ENCODE results near the gene ECI1. TPM values are rescaled to one million over a fixed set of nuclear protein-coding genes. Genes with fewer than 3 reads are reported as not detected.
"Not testable (repeated sequence)": the region's sequence is repeated elsewhere in the genome, so short reads cannot be mapped to it uniquely, and the experiment has no call there.

Gene ECI1
- total RNA-seq, 1 experiment from 2014 or later: 165 TPM

GRCh38 chr16:2206420-2206779 is 45.0 kb downstream of the ECI1 start:
- DNase-seq (ENCODE audit: low read depth): no peak

GRCh38 chr16:2205967-2206313 is 45.4 kb downstream of the ECI1 start:
- in situ Hi-C loops (cut with HindIII; ENCODE audit: low pct_unique_long_range_greater_than_20kb, low sequenced_read_pairs): no loop called here
- no peak for DNase-seq (ENCODE audit: low read depth)

More at GRCh38 chr16:2206420-2206779, 45.0 kb downstream of the ECI1 start:
- in situ Hi-C loops (cut with HindIII; ENCODE audit: low pct_unique_long_range_greater_than_20kb, low sequenced_read_pairs): no loop called here

GRCh38 chr16:2205104-2205966 is 46.1 kb downstream of the ECI1 start, which contains the start of gene MLST8:
Gene MLST8, plus strand, starts transcription at chr16:2205454. Its CDS starts 632 bp downstream, at chr16:2206086.
- DNase-seq (ENCODE audit: low read depth): peak; percentile 93
- in situ Hi-C loops (cut with HindIII; ENCODE audit: low pct_unique_long_range_greater_than_20kb, low sequenced_read_pairs): no loop called here

GRCh38 chr16:2204416-2205103 is 46.8 kb downstream of the ECI1 start:
- DNase-seq (ENCODE audit: low read depth): no peak
- in situ Hi-C loops (cut with HindIII; ENCODE audit: low pct_unique_long_range_greater_than_20kb, low sequenced_read_pairs): no loop called here

DNA sequence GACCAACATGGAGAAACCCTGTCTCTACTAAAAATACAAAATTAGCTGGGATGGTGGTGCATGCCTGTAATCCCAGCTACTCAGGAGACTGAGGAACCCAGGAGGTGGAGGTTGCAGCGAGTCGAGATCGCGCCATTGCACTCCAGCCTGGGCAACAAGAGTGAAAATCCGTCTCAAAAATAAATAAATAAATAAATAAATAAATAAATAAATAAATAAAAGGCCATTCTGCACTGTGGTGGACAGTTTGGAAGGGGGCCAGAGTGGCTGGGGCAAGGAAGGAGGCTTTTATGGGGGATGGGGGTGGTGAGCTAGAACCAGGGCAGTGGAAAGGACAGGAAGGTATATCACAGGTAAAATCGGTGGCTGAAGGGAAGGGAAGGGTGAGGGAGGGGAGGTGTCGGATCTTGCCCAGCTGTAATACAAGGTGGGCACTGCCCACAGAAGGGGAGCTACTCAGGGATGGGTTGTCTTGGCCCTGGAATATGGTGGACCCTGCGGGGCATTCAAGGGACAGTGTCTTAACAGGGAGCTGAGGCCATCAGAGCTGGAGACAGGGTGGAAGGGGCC is 48.2 kb downstream of the ECI1 start:
- DNase-seq (ENCODE audit: low read depth); in situ Hi-C loops (cut with HindIII; ENCODE audit: low pct_unique_long_range_greater_than_20kb, low sequenced_read_pairs): not testable (repeated sequence)

GRCh38 chr16:2200313-2200712 is 51.1 kb downstream of the ECI1 start:
- in situ Hi-C loops (cut with HindIII; ENCODE audit: low pct_unique_long_range_greater_than_20kb, low sequenced_read_pairs): no loop called here

DNA sequence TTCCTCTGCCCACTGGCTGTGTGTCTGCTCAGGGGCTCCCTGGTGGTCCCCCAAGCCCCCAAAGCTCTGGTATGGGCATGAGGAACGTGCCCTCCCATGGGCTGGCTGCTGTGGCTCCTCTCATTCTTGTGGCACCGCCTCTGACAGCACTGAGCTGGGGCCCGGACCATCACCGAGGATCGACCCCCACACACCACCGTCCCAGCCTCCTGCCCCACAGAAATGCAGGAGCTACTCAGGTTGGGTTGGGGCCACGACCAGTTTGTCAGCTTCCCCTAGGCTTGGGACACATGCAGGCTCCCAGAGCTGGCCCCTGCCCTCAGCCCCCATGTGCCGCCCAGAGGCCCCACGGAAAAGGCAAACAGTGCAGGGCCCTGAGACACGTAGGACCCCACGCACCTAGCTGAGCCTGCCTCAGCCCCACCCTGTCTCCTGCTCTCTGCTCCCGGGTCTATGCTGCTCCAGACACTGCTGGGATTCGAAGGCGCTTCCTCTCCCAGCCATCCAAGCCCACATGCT is 51.7 kb downstream of the ECI1 start:
- DNase-seq (ENCODE audit: low read depth): no peak
- in situ Hi-C loops (cut with HindIII; ENCODE audit: low pct_unique_long_range_greater_than_20kb, low sequenced_read_pairs): no loop called here

More at GRCh38 chr16:2200313-2200712, 51.1 kb downstream of the ECI1 start:
- no peak for DNase-seq (ENCODE audit: low read depth)

- in situ Hi-C loops (cut with HindIII; ENCODE audit: low pct_unique_long_range_greater_than_20kb, low sequenced_read_pairs): no loop called here
- DNase-seq (ENCODE audit: low read depth): no peak
These were observed 52.3 kb downstream of the ECI1 start for GRCh38 chr16:2199095-2199494.

DNA sequence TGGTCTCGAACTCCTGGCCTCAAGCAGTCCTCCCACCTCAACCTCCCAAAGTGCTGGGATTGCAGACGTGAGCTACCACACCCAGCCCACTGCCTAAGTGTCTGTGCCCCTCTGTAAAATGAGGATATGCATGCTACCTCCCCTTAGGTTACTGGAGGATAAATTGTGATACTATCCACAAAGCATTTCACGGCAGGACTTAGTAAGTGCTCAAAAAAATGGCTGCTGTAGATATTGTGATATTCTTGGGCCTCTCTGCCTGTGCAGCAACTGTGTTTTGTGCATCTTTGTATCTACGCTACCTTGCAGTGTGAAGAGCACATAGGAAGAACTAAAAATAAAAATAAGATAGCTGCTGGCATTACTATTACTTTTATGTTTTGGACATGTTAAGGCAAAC is 53.1 kb downstream of the ECI1 start:
- in situ Hi-C loops (cut with HindIII; ENCODE audit: low pct_unique_long_range_greater_than_20kb, low sequenced_read_pairs): no loop called here

GRCh38 chr16:2197765-2198164 is 53.6 kb downstream of the ECI1 start:
- in situ Hi-C loops (cut with HindIII; ENCODE audit: low pct_unique_long_range_greater_than_20kb, low sequenced_read_pairs): no loop called here

More for the DNA sequence above, 53.1 kb downstream of the ECI1 start:
- DNase-seq (ENCODE audit: low read depth): no peak

GRCh38 chr16:2196981-2197511 is 54.3 kb downstream of the ECI1 start:
- in situ Hi-C loops (cut with HindIII; ENCODE audit: low pct_unique_long_range_greater_than_20kb, low sequenced_read_pairs): no loop called here
- DNase-seq (ENCODE audit: low read depth): no peak

More at GRCh38 chr16:2197765-2198164, 53.6 kb downstream of the ECI1 start:
- no peak for DNase-seq (ENCODE audit: low read depth)

- no peak for DNase-seq (ENCODE audit: low read depth)
- in situ Hi-C loops (cut with HindIII; ENCODE audit: low pct_unique_long_range_greater_than_20kb, low sequenced_read_pairs): no loop called here
These were observed 55.0 kb downstream of the ECI1 start, which contains the start of gene CASKIN1 for GRCh38 chr16:2196162-2196980. Gene CASKIN1, minus strand, starts transcription at chr16:2196605. Its CDS starts 173 bp downstream, at chr16:2196432.

- in situ Hi-C loops (cut with HindIII; ENCODE audit: low pct_unique_long_range_greater_than_20kb, low sequenced_read_pairs): no loop called here
- DNase-seq (ENCODE audit: low read depth): no peak
These were observed 55.8 kb downstream of the ECI1 start for GRCh38 chr16:2195322-2196161.

GRCh38 chr16:2194852-2195321 is 56.5 kb downstream of the ECI1 start:
- DNase-seq (ENCODE audit: low read depth): peak; percentile 48

DNA sequence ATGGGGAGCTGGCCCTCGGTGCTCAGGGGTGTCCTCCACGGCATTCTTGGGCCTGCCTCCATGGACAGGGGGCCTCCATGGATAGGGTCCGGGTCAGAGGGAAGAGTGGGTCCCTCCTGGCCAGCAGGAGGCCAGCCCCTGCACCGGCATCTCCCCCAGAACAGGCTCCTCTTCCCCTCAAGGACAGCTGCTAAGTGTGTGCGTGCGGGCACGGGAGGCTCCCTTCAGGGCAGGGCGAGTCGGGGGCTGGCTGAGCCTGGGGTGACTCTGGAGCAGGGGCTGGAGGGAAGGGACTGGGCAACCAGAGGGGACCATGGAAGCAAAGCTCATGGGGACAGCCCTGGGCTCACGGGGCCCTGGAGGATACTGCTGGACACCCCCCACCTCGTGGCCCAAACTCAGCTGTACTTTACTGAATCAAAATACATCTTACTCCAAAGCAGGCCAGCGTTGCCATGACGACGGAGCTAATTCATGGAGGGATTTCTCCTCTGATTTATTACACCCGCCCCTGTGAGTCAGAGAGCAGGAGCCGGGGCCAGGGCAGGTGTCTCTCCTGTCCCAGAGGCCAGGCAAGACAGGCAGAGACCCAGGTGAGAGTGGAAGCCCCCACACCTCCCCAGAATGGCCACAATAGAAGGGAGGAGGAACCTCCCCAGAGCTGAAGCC is 57.1 kb downstream of the ECI1 start:
- in situ Hi-C loops (cut with HindIII; ENCODE audit: low pct_unique_long_range_greater_than_20kb, low sequenced_read_pairs): no loop called here
- peak; percentile 55 for DNase-seq (ENCODE audit: low read depth)

More at GRCh38 chr16:2194852-2195321, 56.5 kb downstream of the ECI1 start:
- in situ Hi-C loops (cut with HindIII; ENCODE audit: low pct_unique_long_range_greater_than_20kb, low sequenced_read_pairs): no loop called here

GRCh38 chr16:2191446-2191706 is 60.0 kb downstream of the ECI1 start:
- in situ Hi-C loops (cut with HindIII; ENCODE audit: low pct_unique_long_range_greater_than_20kb, low sequenced_read_pairs): no loop called here
- DNase-seq (ENCODE audit: low read depth): no peak

All from Caki2 (cell line).